ENCODE data around the gene DCLK1.
"Not testable (repeated sequence)": the region's sequence is repeated elsewhere in the genome, so short reads cannot be mapped to it uniquely, and the experiment has no call there.

DCLK1 gene

GRCh38 chr13:35976126-35976525, 155.1 kb downstream of the DCLK1 start:
- TF ChIP-seq CTCF (conservative IDR thresholded peaks at IDR 0.05; ENCODE audit: low read depth, low read length) = no peak
- no peak for DNase-seq (ENCODE audit: low read depth)
- H3K4me3 ChIP-seq (ENCODE audit: low read depth, low read length) = no peak overlapping the region

GRCh38 chr13:35966951-35967350, 164.2 kb downstream of the DCLK1 start:
- not testable (repeated sequence) for H3K4me3 ChIP-seq (ENCODE audit: low read depth, low read length); DNase-seq (ENCODE audit: low read depth)

- no peak overlapping the region for H3K4me3 ChIP-seq (ENCODE audit: low read depth, low read length)
- DNase-seq (ENCODE audit: low read depth) = no peak
- no peak for TF ChIP-seq CTCF (conservative IDR thresholded peaks at IDR 0.05; ENCODE audit: low read depth, low read length)
Measured at GRCh38 chr13:35966024-35966423, 165.2 kb downstream of the DCLK1 start.

GRCh38 chr13:35965226-35965927, 165.8 kb downstream of the DCLK1 start:
- no peak for DNase-seq (ENCODE audit: low read depth)
- no peak for TF ChIP-seq CTCF (conservative IDR thresholded peaks at IDR 0.05; ENCODE audit: low read depth, low read length)

GRCh38 chr13:35964863-35965180, 166.4 kb downstream of the DCLK1 start:
- no peak overlapping the region for H3K4me3 ChIP-seq (ENCODE audit: low read depth, low read length)
- peak; percentile 94 for DNase-seq (ENCODE audit: low read depth)
- no peak for TF ChIP-seq CTCF (conservative IDR thresholded peaks at IDR 0.05; ENCODE audit: low read depth, low read length)

More at GRCh38 chr13:35965226-35965927, 165.8 kb downstream of the DCLK1 start:
- no peak overlapping the region for H3K4me3 ChIP-seq (ENCODE audit: low read depth, low read length)

GRCh38 chr13:35964011-35964862, 166.9 kb downstream of the DCLK1 start:
- TF ChIP-seq CTCF (conservative IDR thresholded peaks at IDR 0.05; ENCODE audit: low read depth, low read length) = no peak
- no peak for DNase-seq (ENCODE audit: low read depth)
- H3K4me3 ChIP-seq (ENCODE audit: low read depth, low read length) = no peak overlapping the region

- TF ChIP-seq CTCF (conservative IDR thresholded peaks at IDR 0.05; ENCODE audit: low read depth, low read length) = peak; percentile 47
- no peak overlapping the region for H3K4me3 ChIP-seq (ENCODE audit: low read depth, low read length)
- peak; percentile 40 for DNase-seq (ENCODE audit: low read depth)
Measured at GRCh38 chr13:35961461-35962220, 169.5 kb downstream of the DCLK1 start.
